ENCODE results near the gene TAS1R2. TPM values are rescaled to one million over a fixed set of nuclear protein-coding genes. Genes with fewer than 3 reads are reported as not detected.

Gene TAS1R2
- total and polyA plus RNA-seq, 2 experiments from 2014 or later, result not detected

DNA sequence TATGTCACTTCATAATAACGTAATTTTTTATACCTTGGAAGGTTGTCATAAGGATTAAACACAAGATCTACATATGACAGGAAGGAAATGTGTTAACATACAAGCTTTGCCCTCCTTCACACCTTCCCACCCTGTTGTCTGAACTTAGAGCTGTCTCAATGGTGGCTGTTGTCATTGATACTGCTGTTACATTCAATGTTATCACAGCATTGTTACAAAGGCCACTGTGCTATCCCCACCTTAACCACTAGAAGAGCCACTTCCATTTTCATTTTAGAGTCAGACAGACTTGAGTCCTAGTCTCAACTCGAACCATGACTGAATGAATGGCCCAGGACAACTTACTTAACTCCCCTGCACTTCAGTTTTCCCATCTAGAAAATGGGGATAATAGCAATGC, 31.2 kb downstream of the TAS1R2 start:
- H3K4me2 ChIP-seq, result no peak overlapping the region
- H3K36me3 ChIP-seq (ENCODE audit: insufficient read depth), result no peaks in the 10 kb centered on the region
- H2AFZ ChIP-seq, result no peak overlapping the region
- TF ChIP-seq, protein P1, sequence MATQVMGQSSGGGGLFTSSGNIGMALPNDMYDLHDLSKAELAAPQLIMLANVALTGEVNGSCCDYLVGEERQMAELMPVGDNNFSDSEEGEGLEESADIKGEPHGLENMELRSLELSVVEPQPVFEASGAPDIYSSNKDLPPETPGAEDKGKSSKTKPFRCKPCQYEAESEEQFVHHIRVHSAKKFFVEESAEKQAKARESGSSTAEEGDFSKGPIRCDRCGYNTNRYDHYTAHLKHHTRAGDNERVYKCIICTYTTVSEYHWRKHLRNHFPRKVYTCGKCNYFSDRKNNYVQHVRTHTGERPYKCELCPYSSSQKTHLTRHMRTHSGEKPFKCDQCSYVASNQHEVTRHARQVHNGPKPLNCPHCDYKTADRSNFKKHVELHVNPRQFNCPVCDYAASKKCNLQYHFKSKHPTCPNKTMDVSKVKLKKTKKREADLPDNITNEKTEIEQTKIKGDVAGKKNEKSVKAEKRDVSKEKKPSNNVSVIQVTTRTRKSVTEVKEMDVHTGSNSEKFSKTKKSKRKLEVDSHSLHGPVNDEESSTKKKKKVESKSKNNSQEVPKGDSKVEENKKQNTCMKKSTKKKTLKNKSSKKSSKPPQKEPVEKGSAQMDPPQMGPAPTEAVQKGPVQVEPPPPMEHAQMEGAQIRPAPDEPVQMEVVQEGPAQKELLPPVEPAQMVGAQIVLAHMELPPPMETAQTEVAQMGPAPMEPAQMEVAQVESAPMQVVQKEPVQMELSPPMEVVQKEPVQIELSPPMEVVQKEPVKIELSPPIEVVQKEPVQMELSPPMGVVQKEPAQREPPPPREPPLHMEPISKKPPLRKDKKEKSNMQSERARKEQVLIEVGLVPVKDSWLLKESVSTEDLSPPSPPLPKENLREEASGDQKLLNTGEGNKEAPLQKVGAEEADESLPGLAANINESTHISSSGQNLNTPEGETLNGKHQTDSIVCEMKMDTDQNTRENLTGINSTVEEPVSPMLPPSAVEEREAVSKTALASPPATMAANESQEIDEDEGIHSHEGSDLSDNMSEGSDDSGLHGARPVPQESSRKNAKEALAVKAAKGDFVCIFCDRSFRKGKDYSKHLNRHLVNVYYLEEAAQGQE (IDR thresholded peaks at IDR 0.05; ENCODE audit: unreplicated experiment), result no peak
- TF ChIP-seq EZH2phosphoT487 (IDR thresholded peaks at IDR 0.05; ENCODE audit: unreplicated experiment) (no peak), NANOG (IDR thresholded peaks at IDR 0.05; ENCODE audit: borderline replicate concordance) (no peak), ZNF331 (CRISPR knock-in tag; IDR thresholded peaks at IDR 0.05; ENCODE audit: low read depth) (no peak), STAT1 (IDR thresholded peaks at IDR 0.05; ENCODE audit: unreplicated experiment) (no peak), CREB1 (CRISPR knock-in tag; IDR thresholded peaks at IDR 0.05; ENCODE audit: low read depth) (no peak), JUNB (IDR thresholded peaks at IDR 0.05; ENCODE audit: unreplicated experiment) (no peak), EZH2 (IDR thresholded peaks at IDR 0.05; ENCODE audit: low read depth, unreplicated experiment) (no peak), POLR2AphosphoS5 (IDR thresholded peaks at IDR 0.05; ENCODE audit: low read depth) (no peak), ZNF114 (CRISPR knock-in tag; IDR thresholded peaks at IDR 0.05) (no peak)
- TF ChIP-seq, protein P2, sequence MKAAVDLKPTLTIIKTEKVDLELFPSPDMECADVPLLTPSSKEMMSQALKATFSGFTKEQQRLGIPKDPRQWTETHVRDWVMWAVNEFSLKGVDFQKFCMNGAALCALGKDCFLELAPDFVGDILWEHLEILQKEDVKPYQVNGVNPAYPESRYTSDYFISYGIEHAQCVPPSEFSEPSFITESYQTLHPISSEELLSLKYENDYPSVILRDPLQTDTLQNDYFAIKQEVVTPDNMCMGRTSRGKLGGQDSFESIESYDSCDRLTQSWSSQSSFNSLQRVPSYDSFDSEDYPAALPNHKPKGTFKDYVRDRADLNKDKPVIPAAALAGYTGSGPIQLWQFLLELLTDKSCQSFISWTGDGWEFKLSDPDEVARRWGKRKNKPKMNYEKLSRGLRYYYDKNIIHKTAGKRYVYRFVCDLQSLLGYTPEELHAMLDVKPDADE (IDR thresholded peaks at IDR 0.05), result no peak
- TF ChIP-seq, protein P3, sequence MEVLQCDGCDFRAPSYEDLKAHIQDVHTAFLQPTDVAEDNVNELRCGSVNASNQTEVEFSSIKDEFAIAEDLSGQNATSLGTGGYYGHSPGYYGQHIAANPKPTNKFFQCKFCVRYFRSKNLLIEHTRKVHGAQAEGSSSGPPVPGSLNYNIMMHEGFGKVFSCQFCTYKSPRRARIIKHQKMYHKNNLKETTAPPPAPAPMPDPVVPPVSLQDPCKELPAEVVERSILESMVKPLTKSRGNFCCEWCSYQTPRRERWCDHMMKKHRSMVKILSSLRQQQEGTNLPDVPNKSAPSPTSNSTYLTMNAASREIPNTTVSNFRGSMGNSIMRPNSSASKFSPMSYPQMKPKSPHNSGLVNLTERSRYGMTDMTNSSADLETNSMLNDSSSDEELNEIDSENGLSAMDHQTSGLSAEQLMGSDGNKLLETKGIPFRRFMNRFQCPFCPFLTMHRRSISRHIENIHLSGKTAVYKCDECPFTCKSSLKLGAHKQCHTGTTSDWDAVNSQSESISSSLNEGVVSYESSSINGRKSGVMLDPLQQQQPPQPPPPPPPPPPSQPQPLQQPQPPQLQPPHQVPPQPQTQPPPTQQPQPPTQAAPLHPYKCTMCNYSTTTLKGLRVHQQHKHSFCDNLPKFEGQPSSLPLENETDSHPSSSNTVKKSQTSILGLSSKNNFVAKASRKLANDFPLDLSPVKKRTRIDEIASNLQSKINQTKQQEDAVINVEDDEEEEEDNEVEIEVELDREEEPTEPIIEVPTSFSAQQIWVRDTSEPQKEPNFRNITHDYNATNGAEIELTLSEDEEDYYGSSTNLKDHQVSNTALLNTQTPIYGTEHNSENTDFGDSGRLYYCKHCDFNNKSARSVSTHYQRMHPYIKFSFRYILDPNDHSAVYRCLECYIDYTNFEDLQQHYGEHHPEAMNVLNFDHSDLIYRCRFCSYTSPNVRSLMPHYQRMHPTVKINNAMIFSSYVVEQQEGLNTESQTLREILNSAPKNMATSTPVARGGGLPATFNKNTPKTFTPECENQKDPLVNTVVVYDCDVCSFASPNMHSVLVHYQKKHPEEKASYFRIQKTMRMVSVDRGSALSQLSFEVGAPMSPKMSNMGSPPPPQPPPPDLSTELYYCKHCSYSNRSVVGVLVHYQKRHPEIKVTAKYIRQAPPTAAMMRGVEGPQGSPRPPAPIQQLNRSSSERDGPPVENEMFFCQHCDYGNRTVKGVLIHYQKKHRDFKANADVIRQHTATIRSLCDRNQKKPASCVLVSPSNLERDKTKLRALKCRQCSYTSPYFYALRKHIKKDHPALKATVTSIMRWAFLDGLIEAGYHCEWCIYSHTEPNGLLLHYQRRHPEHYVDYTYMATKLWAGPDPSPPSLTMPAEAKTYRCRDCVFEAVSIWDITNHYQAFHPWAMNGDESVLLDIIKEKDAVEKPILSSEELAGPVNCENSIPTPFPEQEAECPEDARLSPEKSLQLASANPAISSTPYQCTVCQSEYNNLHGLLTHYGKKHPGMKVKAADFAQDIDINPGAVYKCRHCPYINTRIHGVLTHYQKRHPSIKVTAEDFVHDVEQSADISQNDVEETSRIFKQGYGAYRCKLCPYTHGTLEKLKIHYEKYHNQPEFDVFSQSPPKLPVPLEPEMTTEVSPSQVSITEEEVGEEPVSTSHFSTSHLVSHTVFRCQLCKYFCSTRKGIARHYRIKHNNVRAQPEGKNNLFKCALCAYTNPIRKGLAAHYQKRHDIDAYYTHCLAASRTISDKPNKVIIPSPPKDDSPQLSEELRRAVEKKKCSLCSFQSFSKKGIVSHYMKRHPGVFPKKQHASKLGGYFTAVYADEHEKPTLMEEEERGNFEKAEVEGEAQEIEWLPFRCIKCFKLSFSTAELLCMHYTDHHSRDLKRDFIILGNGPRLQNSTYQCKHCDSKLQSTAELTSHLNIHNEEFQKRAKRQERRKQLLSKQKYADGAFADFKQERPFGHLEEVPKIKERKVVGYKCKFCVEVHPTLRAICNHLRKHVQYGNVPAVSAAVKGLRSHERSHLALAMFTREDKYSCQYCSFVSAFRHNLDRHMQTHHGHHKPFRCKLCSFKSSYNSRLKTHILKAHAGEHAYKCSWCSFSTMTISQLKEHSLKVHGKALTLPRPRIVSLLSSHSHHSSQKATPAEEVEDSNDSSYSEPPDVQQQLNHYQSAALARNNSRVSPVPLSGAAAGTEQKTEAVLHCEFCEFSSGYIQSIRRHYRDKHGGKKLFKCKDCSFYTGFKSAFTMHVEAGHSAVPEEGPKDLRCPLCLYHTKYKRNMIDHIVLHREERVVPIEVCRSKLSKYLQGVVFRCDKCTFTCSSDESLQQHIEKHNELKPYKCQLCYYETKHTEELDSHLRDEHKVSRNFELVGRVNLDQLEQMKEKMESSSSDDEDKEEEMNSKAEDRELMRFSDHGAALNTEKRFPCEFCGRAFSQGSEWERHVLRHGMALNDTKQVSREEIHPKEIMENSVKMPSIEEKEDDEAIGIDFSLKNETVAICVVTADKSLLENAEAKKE (CRISPR knock-in tag; IDR thresholded peaks at IDR 0.05), result no peak
- TF ChIP-seq, protein P4, sequence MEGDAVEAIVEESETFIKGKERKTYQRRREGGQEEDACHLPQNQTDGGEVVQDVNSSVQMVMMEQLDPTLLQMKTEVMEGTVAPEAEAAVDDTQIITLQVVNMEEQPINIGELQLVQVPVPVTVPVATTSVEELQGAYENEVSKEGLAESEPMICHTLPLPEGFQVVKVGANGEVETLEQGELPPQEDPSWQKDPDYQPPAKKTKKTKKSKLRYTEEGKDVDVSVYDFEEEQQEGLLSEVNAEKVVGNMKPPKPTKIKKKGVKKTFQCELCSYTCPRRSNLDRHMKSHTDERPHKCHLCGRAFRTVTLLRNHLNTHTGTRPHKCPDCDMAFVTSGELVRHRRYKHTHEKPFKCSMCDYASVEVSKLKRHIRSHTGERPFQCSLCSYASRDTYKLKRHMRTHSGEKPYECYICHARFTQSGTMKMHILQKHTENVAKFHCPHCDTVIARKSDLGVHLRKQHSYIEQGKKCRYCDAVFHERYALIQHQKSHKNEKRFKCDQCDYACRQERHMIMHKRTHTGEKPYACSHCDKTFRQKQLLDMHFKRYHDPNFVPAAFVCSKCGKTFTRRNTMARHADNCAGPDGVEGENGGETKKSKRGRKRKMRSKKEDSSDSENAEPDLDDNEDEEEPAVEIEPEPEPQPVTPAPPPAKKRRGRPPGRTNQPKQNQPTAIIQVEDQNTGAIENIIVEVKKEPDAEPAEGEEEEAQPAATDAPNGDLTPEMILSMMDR (conservative IDR thresholded peaks at IDR 0.05; ENCODE audit: low read depth in 2 of 2), result no peak
- H3K4me1 Mint-ChIP-seq, result no peaks in the 10 kb centered on the region
- DNase-seq (ENCODE audit: low spot score) (no peak), ATAC-seq (no peak)
- H3F3A ChIP-seq (replicated peaks; ENCODE audit: low read depth), result no peaks in the 10 kb centered on the region
- peaks cover 35% of the 10 kb centered on the region for H3K9me3 Mint-ChIP-seq
- H3K27me3 ChIP-seq (ENCODE audit: insufficient read depth), result no peaks in the 10 kb centered on the region
- peaks cover 11% of the 10 kb centered on the region for H3K27me3 Mint-ChIP-seq (ENCODE audit: insufficient read depth, low read depth, poor library complexity)
- H3K27ac Mint-ChIP-seq, result no peak overlapping the region
- H3K79me2 ChIP-seq (replicated peaks; ENCODE audit: insufficient read depth), result no peaks in the 10 kb centered on the region
- H4K20me1 ChIP-seq (replicated peaks; ENCODE audit: insufficient read depth), result no peaks in the 10 kb centered on the region
- H3K36me3 Mint-ChIP-seq (ENCODE audit: low read depth), result peaks cover 8% of the 10 kb centered on the region; the same call in 2 of the 3 replicates
- no peak overlapping the region for H3K27ac ChIP-seq (ENCODE audit: low read depth)
- H3K4me3 ChIP-seq, result no peak overlapping the region
- H3K4me3 Mint-ChIP-seq, result no peak overlapping the region
- H3K9me2 ChIP-seq (ENCODE audit: insufficient read depth), result no peaks in the 10 kb centered on the region
- no peaks in the 10 kb centered on the region for H3K4me1 ChIP-seq (ENCODE audit: insufficient read depth)

Measured in GM23338 (cell line).